NCI-H1092 (cell line): ENCODE data around the gene CFAP74.
"Not testable (repeated sequence)": the region's sequence is repeated elsewhere in the genome, so short reads cannot be mapped to it uniquely, and the experiment has no call there.

ENCODE experiments used
- DNase-seq: peaks from one replicate; lab custom pipeline; 2025; lab: John Stamatoyannopoulos, UW

The CFAP74 gene

DNA sequence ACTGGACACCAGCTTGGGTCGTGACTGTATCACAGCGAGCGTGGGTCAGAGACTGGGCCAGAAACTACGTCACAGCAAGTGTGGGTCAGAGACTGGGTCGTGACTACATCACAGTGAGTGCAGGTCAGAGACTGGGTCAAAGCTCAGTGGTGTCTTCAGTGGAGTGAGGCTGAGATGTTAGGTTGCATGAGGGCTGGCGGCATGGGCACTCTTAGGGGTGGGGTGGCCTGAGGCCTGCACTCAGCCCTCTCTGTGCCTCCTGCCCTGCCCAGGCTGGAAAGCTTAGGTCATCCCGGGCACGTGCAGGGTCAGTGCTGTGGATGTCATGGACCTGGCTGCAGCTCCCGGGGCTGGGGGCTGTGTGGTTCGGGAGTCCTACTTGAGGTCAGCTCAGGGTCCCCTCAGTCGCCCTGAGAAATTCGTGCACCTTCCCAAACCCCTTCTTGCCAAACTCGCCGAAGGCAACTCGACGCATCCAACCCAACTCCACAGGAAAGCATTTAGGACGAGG is 19.0 kb downstream of the CFAP74 start:
- no peak for DNase-seq

DNA sequence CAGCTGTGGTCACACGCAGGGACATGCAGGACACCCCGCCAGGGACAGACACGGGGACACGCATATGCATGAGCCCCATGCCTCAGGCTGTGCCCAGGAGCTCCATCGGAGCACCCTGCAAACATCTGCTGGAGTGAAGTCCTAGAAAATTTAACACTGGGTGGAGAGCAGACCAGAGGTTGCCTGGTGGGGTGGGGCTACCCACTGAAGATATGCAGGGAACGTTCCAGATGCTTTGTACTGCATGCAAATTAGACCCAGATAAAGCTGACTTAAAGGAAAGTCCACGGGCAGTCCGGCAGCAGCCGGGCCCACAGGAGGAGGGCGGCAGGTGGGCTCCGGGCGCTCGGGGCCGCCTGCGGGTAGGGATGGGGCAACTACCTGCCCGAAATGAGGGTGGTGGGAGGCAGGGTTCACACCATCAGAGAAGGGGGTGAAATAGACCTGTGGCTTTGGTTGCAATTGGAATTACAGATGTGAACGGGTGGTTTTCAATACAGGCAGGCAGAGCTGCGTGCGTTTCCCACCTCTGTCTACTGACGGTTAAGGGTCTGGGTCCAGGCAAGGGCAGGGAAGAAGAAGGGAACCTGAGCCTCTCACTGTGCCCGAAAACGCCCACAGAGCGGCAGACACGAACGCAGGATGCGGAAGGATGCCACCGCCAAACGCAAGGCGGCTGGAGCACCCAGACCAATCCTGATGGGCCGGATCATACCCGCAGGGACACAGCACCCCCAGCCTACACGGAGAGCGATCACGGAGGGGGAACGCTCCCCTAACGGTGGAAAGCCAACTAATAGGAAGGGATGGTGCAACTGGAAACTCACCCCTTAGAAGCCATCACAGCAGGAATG is 21.0 kb downstream of the CFAP74 start:
- DNase-seq, result no peak

DNA sequence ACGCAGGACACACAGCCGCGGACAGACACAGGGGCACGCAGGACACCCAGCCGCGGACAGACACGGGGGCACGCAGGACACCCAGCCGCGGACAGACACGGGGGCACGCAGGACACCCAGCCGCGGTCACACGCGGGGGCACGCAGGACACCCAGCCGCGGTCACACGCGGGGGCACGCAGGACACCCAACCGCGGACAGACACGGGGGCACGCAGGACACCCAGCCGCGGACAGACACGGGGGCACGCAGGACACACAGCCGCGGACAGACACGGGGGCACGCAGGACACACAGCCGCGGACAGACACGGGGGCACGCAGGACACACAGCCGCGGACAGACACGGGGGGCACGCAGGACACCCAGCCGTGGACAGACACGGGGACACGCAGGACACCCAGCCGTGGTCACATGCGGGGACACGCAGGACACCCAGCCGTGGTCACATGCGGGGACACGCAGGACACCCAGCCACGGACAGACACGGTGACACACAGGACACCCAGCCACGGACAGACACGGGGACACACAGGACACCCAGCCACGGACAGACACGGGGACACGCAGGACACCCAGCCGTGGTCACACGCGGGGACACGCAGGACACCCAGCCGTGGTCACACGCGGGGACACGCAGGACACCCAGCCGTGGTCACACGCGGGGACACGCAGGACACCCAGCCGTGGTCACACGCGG is 21.8 kb downstream of the CFAP74 start:
- DNase-seq, result not testable (repeated sequence)

DNA sequence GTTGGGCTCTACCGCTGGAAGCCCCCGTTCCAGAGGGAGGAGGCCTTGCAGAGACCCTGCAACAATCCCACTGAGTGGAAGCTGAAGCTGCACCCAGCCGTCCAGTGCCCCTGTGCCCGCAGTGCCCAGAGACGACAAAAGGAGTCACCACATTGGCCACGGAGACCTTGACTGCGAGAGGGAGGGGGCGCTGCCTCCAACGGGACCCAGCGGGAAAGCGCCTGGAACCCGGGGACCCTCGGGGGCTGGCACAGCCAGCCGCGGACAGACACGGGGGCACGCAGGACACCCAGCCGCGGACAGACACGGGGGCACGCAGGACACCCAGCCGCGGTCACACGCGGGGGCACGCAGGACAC is 22.5 kb downstream of the CFAP74 start:
- DNase-seq, result no peak

DNA sequence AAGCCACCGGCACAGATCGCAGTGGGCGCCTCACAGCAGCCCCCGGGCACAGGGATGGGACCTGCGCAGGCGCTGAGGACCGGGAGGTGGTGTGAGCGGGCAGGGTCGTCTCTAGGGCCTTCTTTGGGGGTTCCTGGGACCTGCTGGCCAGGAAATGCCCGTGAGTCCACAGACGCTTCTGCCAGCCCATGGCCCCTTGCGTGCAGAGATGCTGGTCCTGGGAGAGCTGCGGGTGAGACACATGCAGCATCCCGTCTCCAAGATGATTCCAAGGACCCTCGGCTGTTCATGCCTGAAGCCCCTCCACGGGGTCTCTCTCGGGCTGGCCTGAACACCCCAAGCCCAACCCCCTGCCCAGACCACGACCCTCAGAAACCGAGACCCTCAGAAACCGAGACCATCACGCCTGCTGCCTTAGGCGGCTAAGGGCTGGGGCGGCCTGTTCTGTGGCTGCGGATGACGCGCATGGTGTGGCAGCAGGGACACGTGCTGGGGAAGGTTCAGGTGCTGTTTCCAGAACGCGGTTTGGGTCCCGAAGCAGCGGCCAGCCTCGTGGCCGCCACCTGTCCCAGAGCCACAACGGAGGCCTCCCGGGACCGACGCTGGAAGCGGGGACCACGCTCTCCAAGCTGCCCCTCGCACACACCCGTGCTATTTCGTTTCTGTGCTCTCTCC is 23.0 kb downstream of the CFAP74 start:
- DNase-seq, result no peak

GRCh38 chr1:1979482-1980165 is 24.0 kb downstream of the CFAP74 start:
- no peak for DNase-seq

GRCh38 chr1:1978690-1979481 is 24.7 kb downstream of the CFAP74 start:
- DNase-seq, result not testable (repeated sequence)

DNA sequence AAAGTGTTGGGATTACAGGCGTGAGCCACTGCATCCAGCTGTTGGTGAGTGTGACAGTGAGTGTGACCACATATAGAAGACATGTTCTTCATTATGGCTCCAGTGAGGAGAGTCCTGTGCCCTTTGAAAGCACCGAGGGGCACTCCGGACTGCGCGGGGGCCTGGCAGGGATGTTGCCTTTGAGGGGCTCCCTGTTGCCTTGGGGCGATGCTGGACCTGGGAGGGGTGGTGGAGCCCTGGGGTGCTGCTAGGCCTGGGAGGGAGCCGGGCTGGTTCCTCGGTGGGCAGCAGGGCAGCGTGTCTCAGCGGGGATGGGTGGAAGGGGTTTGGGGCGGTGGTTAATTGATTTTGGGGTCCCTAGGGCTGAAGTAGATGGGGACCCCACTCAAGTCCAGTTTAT is 25.5 kb downstream of the CFAP74 start:
- DNase-seq, result no peak

- no peak for DNase-seq
Measured at GRCh38 chr1:1976031-1976430, 27.6 kb downstream of the CFAP74 start.

DNA sequence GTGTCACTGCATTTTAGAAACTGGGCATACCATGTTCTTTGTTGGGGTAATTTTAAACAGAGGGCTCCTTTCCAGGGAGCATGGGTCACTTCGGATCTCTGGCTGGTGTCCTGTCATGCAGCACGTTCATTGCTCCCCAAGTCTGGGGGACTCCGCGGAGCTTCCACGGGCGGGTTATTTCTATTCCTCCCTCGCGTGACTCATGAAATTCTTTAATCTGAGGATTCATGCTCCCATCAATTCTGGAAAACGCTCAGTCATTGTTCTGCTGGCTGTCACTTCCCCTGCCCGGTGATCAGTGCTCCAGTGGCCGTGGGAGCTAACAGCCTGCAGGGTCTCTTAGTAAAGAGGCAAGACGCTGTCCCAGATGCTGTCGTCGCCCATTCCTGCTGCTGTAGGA is 28.1 kb downstream of the CFAP74 start:
- DNase-seq, result no peak

DNA sequence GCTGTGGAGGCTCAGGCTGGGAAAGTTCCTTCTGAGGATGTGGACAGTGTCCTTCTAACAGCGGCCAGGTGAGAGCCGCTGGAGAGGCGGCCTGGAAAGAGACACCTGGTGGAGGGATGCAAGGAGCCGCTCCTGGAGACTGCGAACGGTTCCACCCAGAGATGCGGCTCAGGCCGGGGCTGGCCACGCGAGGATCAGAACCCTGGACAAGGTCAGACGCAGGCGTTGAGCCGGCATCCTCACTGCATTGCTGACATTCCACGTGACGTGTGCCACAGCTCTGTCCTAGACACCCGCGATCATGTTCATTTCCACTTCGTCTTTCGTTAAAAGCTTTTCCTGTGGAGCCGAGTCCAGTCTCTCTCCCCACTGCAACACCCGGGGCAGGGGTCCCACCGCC is 28.8 kb downstream of the CFAP74 start:
- no peak for DNase-seq

DNA sequence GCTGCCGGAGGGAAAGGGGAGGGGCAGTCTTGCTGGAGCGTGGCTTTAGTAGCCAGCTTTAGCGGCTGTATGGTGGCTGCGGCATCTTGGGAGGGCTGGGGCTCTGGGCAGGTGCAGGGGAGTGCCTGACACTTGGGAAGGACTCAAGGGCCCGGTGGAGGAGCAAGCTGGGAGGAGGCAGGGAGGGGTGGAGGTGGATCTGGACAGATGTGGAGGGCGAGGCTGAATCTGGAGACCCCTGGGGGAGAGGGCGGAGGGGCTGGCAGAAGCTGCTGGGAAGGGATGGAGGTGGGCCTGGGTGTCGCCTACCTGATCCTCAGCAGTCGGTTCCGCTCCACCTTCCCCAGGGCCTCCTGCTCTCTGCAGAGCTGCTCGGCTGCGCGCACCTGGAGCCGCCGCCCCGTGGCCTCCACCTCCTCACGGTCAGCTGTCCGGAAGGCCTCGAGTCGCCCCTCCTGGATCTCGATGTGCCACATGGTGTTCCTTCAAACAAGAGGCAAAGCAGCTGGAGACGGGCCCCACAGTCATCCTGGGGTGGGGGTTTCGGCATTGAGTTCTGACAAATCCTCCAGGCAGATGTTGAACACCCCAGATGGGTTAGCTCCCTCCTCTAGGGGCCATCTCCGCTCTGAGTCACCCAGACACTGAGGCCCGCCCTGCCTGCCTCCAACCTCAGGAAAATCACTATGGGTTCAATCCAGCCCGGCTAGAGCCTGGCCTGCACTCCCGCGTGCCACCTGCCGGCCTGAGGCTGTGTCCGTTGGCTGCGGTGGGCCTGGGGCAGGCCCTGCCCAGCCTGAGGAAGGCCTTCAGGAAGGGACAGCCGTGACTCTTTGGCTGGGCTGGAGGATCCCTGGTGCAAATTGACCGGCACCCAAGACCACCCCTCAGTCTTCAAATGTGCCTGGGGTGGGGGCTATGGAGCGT is 29.6 kb downstream of the CFAP74 start:
- no peak for DNase-seq

- no peak for DNase-seq
Measured at GRCh38 chr1:1972976-1973715, 30.4 kb downstream of the CFAP74 start.

DNA sequence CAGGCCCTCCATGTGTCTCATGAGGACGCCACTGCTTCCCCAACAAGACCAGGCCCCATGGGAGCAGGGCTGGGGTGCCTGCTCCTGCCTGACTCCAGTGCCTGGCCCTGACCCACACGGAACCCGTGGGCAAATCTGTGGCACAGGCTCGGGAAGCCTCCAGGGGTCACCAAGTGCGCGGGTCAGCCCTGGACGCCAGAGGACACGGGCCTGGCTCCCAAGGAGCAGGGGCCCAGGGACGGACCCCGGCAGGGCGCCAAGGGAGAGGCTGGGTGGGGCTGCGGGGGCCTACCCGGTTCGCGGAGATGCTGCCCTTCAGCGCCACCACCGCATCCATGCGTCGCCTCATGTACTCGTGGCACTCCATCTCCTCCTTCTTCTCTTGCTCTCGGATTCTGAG is 31.9 kb downstream of the CFAP74 start:
- no peak for DNase-seq

- DNase-seq, result no peak
Measured at GRCh38 chr1:1971017-1971416, 32.6 kb downstream of the CFAP74 start.

DNA sequence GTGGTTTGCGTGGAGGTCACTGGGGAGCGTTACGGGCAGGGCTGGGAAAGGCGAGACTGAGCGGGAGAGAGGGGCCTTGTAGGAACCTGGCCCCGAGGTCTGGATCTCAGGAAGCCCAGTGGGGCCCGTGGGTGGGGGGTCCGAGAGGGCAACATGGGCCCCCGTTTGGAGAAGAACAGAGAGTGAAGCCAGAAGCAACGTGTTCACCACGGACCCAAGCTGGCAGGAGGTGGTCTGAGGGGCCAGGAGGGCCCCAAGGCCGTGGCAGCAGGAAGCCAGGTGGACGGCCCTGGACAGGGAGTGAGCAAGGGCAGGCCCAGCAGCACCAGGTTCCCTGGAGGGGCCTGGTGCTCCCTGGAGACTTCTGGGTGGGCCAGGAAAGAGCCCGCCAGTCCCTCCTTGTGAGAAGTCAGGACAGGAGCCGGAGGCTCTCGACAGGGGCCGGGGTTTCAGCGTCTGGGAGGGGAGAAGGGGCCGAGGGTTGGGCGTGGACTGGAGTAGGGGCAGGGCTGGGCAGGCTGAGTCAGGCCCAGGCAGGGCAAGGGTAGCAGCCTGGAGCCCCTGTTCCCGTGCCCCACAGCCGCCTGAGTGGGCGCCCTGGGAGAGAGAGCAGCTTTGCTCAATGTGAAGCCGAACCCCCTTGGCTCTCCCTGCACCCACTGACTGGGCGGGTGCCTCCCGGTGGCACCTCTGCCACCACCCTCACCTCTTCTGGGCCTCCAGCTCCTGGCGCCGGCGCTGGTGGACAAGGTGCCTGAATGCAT is 33.5 kb downstream of the CFAP74 start:
- DNase-seq, result no peak

DNA sequence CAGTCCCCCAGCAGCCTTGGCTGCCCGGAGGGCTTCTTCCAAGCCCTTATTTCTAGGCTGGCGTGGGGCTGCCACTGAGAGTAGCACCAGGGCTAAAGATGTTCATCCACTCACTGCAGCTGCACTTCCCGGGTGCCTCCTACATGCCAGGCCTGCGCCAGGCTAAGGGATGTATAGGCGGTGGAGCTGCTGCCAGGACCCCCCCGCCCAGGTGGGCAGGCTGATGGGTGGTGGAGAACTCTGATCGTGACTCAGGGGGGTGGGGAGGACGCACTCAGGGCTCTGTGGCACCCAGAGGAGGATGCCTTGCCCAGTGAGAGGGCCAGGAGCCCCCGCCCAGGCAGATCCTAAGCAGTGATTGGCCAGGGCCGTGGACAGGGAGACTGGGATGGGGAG is 34.1 kb downstream of the CFAP74 start:
- DNase-seq, result no peak

DNA sequence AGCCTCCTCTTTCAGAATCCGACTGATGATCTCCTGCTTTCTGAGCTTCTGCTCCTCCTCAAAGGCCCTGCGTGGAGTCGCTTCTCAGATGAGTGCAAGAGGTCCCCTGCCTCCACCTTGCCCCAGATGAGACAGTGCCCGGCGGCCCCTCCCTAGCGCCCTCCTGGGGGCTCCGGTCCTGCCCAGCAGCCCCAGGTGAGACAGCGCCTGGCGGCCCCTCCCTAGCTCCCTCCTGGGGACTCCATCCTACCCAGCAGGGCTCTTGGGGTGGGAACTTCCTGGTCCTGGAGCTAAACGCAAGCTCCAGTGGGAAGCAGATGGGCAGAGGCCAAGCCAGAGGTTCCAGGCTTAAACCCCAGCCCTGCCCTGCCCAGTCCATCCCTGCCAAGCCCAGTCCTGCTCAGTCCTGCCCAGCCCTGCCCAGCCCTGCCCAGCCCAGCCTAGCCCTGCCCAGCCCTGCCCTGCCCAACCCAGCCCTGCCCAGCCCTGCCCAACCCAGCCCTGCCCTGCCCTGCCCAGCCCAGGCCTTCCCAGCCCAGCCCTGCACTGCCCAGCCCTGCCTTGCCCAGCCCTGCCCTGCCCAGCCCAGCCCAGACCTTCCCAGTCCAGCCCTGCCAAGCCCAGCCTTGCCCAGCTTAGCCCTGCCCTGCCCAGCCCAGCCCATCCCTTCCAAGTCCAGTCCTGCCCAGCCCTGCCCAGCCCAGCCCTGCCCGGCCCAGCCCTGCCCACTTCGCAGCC is 34.6 kb downstream of the CFAP74 start:
- DNase-seq, result no peak
